LNCAP (cell line): Measurements from ENCODE around the gene PDK3.

Source experiments
- CTCF ChIP-seq: fragments of 450-650 bp; IDR thresholded peaks from 2 replicates; pipeline ENCODE4 v1.5.1; 2017; ENCODE audit warnings: mild to moderate bottlenecking

Gene PDK3

DNA sequence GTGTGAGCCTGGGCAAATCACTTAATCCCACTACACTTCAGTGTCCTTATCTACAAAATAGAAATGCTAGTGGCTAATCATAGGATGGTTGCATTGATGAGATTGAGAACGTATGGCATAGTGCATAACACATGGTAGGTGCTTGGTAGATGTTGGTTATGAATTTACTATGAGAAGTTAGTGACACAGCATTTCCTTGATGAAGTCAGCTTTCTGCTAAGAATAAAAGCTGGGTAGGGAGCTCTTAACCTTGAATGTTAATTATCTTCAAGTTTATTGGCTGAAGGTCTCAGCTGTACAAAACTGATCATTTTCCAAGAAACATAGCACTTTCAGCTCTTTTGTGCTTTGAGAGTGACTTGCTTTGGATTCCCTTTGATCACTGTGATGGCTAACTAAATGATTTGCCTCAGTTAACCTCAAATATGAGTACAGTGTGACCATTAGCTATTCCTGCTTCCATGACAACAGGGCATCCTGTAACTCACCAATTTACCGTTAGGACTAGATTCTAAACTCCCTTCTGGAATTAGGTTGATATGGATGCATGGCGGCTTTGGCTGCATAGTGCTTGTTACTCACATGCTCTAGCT is 17.8 kb downstream of the PDK3 start:
- TF ChIP-seq CTCF, result no peak

DNA sequence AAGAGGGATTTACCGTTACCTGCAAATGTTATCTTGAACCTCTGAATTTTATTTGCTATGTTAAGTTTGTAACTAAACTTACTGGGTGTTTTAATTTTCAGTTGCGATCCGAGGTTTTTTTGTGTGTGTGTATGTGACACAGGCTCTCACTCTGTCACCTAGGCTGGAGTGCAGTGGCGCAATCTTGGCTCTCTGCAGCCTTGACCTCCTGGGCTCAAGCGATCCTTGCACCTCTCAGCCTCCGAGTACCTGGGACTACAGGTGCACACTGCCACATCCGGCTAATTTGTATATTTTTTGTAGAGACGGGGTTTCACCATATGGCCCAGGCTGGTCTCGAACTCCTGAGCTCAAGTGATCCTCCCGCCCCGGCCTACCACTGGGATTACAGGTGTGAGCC is 18.5 kb downstream of the PDK3 start:
- TF ChIP-seq CTCF, result no peak

GRCh38 chrX:24485323-24485722 is 20.2 kb downstream of the PDK3 start:
- TF ChIP-seq CTCF, result no peak

DNA sequence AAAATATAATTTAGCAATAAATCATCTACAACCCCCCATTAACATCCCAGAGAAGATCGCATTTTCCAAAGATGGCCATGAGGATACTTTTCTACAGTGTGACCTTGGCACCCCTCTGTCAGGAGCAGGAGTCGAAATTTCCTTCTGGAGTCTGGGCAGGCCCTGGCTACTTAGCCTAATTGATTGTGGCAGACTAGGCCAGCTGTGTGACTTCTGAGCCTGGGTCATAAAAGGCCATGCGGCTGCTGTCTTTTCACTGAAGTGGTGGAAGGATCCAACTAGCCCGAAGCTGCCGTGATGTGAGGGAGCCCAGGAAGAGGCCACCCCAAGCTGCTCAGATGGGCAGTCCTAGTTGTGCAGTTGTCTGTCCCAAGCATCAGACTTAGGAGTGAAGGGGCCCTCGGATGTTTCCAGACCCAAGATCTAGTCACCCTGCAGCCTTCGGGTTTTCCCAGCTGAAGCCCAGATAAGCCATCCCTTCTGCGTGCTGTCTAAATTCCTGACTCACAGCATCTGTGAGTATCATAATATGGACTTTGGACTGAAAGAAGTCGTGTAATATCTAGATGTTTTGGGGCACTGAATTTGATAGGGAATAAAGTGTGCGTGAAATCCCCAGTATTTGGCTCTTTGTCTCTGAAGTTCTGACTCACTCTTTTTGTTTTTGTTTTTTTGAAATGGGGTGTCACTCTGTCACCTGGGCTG is 21.0 kb downstream of the PDK3 start:
- no peak for TF ChIP-seq CTCF

DNA sequence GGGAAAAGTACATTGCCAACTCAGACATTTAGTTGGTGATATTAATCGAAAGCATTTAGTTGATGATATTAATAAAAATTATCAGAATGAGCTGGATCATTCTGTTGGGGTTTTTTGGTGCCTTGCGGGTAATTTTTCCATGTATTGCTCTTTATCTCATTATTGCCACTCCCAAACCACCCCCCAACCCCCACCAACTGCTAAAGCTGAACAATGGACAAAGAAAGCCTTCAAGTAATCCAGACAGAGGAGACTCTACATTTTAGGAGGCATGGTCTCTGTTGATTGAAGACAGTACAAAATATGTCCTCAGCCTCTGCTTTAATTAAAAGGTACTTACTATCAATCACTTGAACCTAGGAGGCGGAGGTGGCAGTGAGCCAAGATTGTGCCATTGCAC is 22.5 kb downstream of the PDK3 start:
- no peak for TF ChIP-seq CTCF

- no peak for TF ChIP-seq CTCF
Measured at GRCh38 chrX:24491741-24492140, 26.7 kb downstream of the PDK3 start.

GRCh38 chrX:24493740-24494581 is 28.9 kb downstream of the PDK3 start:
- TF ChIP-seq CTCF, result no peak
